IMR-90 (cell line): ENCODE measurements around the gene MYOM1. TPM values are rescaled to one million over a fixed set of nuclear protein-coding genes. Genes with fewer than 3 reads are reported as not detected.

Source experiments
- ATAC-seq: fragments of 200-7000 bp; cut with Tn5 transposase; 2 replicates; pipeline ENCODE4 v1.9.1; 2020; ENCODE audit warnings: low read depth, mild to moderate bottlenecking, moderate library complexity
- BruUV-seq: library from RNA; stranded (reverse); fragments of 400-500 nt; replicated peaks from 2 replicates; lab custom pipeline; 2021; lab: Mats Ljungman, UMichigan
- CTCF ChIA-PET: fragments of 300-600 bp; formaldehyde crosslinking; extraction: SDS; loops from one replicate; lab custom pipeline; 2021; ENCODE audit warnings: antibody characterized with exemption; lab: Yijun Ruan, JAX
- POLR2A ChIA-PET: fragments of 300-600 bp; sonication (Branson Sonifier 250); formaldehyde crosslinking; loops from one replicate; lab custom pipeline; 2022; ENCODE audit warnings: antibody characterized with exemption; ENCODE audit not compliant: unreplicated experiment; lab: Charles Lee
- DNase-seq: peaks from one replicate; pipeline ENCODE4 v3.0.0; 2013
- H2AFZ ChIP-seq: replicated peaks from 2 replicates; pipeline ENCODE3; 2013; ENCODE audit warnings: low read length, mild to moderate bottlenecking; ENCODE audit not compliant: poor library complexity
- H2AK5ac ChIP-seq: 2 replicates; pipeline ENCODE4 v1.6.1; 2013; ENCODE audit warnings: low read depth, low read length, inconsistent platforms
- H2AK9ac ChIP-seq: replicated peaks from 2 replicates; pipeline ENCODE3; 2013; ENCODE audit warnings: mild to moderate bottlenecking, low read depth, low read length, moderate library complexity; ENCODE audit not compliant: poor library complexity
- H2BK120ac ChIP-seq: 2 replicates; pipeline ENCODE4 v1.6.1; 2013; ENCODE audit warnings: low read depth, low read length, inconsistent platforms
- H2BK15ac ChIP-seq: 3 replicates; pipeline ENCODE4 v1.6.1; 2013; ENCODE audit warnings: low read depth, low read length, inconsistent platforms
- H2BK20ac ChIP-seq: 2 replicates; pipeline ENCODE4 v1.6.1; 2013; ENCODE audit warnings: low read depth, mild to moderate bottlenecking, inconsistent platforms, low read length, moderate library complexity
- H2BK5ac ChIP-seq: 2 replicates; pipeline ENCODE4 v1.6.1; 2013; ENCODE audit warnings: mild to moderate bottlenecking, low read depth, low read length, inconsistent platforms; ENCODE audit not compliant: poor library complexity, severe bottlenecking
- H3K14ac ChIP-seq: replicated peaks from 2 replicates; pipeline ENCODE4 v1.6.1; 2013; ENCODE audit warnings: low read depth, low read length, inconsistent platforms
- H3K18ac ChIP-seq: 2 replicates; pipeline ENCODE4 v1.6.1; 2013; ENCODE audit warnings: low read depth, low read length, control low read depth
- H3K23ac ChIP-seq: 2 replicates; pipeline ENCODE4 v1.6.1; 2013; ENCODE audit warnings: low read depth, low read length, inconsistent platforms
- H3K27ac ChIP-seq: 2 replicates; pipeline ENCODE4 v1.5.1; 2013; ENCODE audit warnings: mild to moderate bottlenecking, control low read depth, low read length; ENCODE audit not compliant: insufficient read depth
- H3K27me3 ChIP-seq: 2 replicates; pipeline ENCODE4 v1.6.1; 2013; ENCODE audit warnings: low read length; ENCODE audit not compliant: control insufficient read depth, insufficient read depth
- H3K36me3 ChIP-seq: 2 replicates; pipeline ENCODE4 v1.6.1; 2013; ENCODE audit warnings: low read length, mixed read lengths; ENCODE audit not compliant: control insufficient read depth, insufficient read depth
- H3K4ac ChIP-seq: 2 replicates; pipeline ENCODE4 v1.6.1; 2013; ENCODE audit warnings: low read depth, low read length, inconsistent platforms
- H3K4me1 ChIP-seq: 2 replicates; pipeline ENCODE4 v1.6.1; 2013; ENCODE audit warnings: low read length, mixed read lengths; ENCODE audit not compliant: control insufficient read depth, insufficient read depth
- H3K4me2 ChIP-seq: 2 replicates; pipeline ENCODE4 v1.6.1; 2013; ENCODE audit warnings: low read depth, mild to moderate bottlenecking, control low read depth, low read length, moderate library complexity
- H3K4me3 ChIP-seq: 2 replicates; pipeline ENCODE4 v1.5.1; 2013; ENCODE audit warnings: low read depth, mild to moderate bottlenecking, control low read depth, low read length, moderate library complexity; ENCODE audit not compliant: insufficient read depth
- H3K56ac ChIP-seq: 2 replicates; pipeline ENCODE4 v1.6.1; 2013; ENCODE audit warnings: low read length, inconsistent platforms; ENCODE audit not compliant: insufficient read depth; ENCODE audit errors: extremely low read depth
- H3K79me1 ChIP-seq, 2 experiments: 2 replicates each; pipeline ENCODE4 v1.6.1; 2013; ENCODE audit warnings: low read length in 2 of 2, inconsistent platforms in 1 of 2, low read depth in 1 of 2
- H3K9ac ChIP-seq: 2 replicates; pipeline ENCODE4 v1.6.1; 2013; ENCODE audit warnings: low read depth, low read length, control low read depth
- H3K9me1 ChIP-seq: 2 replicates; pipeline ENCODE4 v1.6.1; 2013; ENCODE audit warnings: low read length, inconsistent platforms; ENCODE audit not compliant: insufficient read depth
- H3K9me3 ChIP-seq: 2 replicates; pipeline ENCODE4 v1.6.1; 2013; ENCODE audit warnings: low read length; ENCODE audit not compliant: control insufficient read depth, insufficient read depth
- H4K20me1 ChIP-seq: 2 replicates; pipeline ENCODE4 v1.6.1; 2013; ENCODE audit warnings: low read length, inconsistent platforms; ENCODE audit not compliant: insufficient read depth
- H4K5ac ChIP-seq: 2 replicates; pipeline ENCODE4 v1.6.1; 2013; ENCODE audit warnings: mild to moderate bottlenecking, low read depth, low read length, control low read depth
- H4K8ac ChIP-seq, 2 experiments: 2 replicates each; pipeline ENCODE4 v1.6.1; 2013; ENCODE audit warnings: low read depth in 2 of 2, low read length in 2 of 2, control low read depth in 1 of 2, inconsistent platforms in 1 of 2
- H4K91ac ChIP-seq: 2 replicates; pipeline ENCODE4 v1.6.1; 2013; ENCODE audit warnings: low read depth, low read length, inconsistent platforms; ENCODE audit not compliant: insufficient read depth
- CEBPB ChIP-seq: IDR thresholded peaks from 2 replicates; pipeline ENCODE4 v1.6.1; 2012; ENCODE audit warnings: low read depth, low read length, improper control_type of control experiment
- MAFK ChIP-seq: IDR thresholded peaks from 2 replicates; pipeline ENCODE4 v1.6.1; 2012; ENCODE audit warnings: low read depth, low read length, improper control_type of control experiment
- WGBS, 2 experiments: methylation state at CpG; one replicate each; pipeline versions ENCODE4 v1.1.5 to v1.1.7; 2013; ENCODE audit warnings: missing lambda C conversion rate in 2 of 2; ENCODE audit not compliant: insufficient read length in 1 of 2; ENCODE audit errors: extremely low coverage in 2 of 2; 5-methylcytosine and 5-hydroxymethylcytosine counted together
- dilution Hi-C: fragments of 300-500 bp; cut with HindIII; formaldehyde crosslinking; loops from one replicate; pipeline ENCODE4 v1.14.3; 2018; ENCODE audit warnings: low sequenced_read_pairs; ENCODE audit not compliant: unreplicated experiment
- in situ Hi-C: fragments of 300-500 bp; cut with MboI; formaldehyde crosslinking; loops from 3 replicates; pipeline ENCODE4 v1.14.3; 2019; ENCODE audit warnings: low sequenced_read_pairs, inconsistent platforms, mixed read lengths
- intact Hi-C: fragments of 100-400 bp; cut with micrococcal nuclease; formaldehyde crosslinking; loops from 2 replicates; pipeline ENCODE4 v1.10.0; 2022
- polyA plus RNA-seq, 3 experiments: library from polyadenylated mRNA; depleted of rRNA; stranded (reverse); fragments of >200 nt; gene quantifications; 2 replicates each; pipeline ENCODE4 v1.2.3, GENCODE V29; 2012; ENCODE audit warnings: low replicate concordance in 1 of 3
- total RNA-seq: library from RNA; depleted of rRNA; stranded (reverse); fragments of >200 nt; gene quantifications from 2 replicates; pipeline ENCODE4 v1.2.3, GENCODE V29; 2012

Gene MYOM1
- total and polyA plus RNA-seq, 2 of the 4 experiments (the other 2 are of a cell fraction) = under 0.01 to 0.10 TPM

- intact Hi-C loops (loop anchor here (5.0 kb wide), 1 partner anchor 61 kb away; no protein-coding TSS in a partner anchor), dilution Hi-C loops (no loop called here), in situ Hi-C loops (no loop called here)
- no TSS peak for BruUV-seq
- Histone ChIP-seq H3K56ac (no peak overlapping the region), H4K91ac (no peak overlapping the region), H4K5ac (no peak overlapping the region), H2AK9ac (no peak overlapping the region), H3K9me1 (peaks cover 12% of the 10 kb centered on the region), H3K18ac (no peak overlapping the region), H2BK5ac (no peak overlapping the region), H3K23ac (no peak overlapping the region; the same call in 1 of the 2 replicates), H3K14ac (no peak overlapping the region), H2AFZ (no peak overlapping the region), H2BK20ac (no peak overlapping the region; the same call in 1 of the 2 replicates), H3K4me2 (no peak overlapping the region), H3K4ac (0 out of 2 replicates have a peak overlapping the region, but pooled peaks have one; percentile 16), H3K36me3 (no peaks in the 10 kb centered on the region), H4K8ac (no peak overlapping the region), H2BK15ac (no peak overlapping the region), H3K27ac (no peak overlapping the region), H3K9me3 (no peaks in the 10 kb centered on the region), H2BK120ac (no peak overlapping the region), H4K20me1 (no peaks in the 10 kb centered on the region), H3K27me3 (no peaks in the 10 kb centered on the region; the same call in 1 of the 2 replicates), H3K9ac (no peak overlapping the region), H3K4me1 (peaks cover 3% of the 10 kb centered on the region; the same call in 1 of the 2 replicates), H3K4me3 (no peak overlapping the region), H3K79me1 (no peaks in the 10 kb centered on the region), H2AK5ac (no peak overlapping the region)
- DNase-seq = no peak
- ATAC-seq = no peak
- no peak for TF ChIP-seq CEBPB
- TF ChIP-seq MAFK = peak; percentile 57; the same call in 1 of the 2 replicates
- CTCF ChIA-PET = no interaction called here
- WGBS, 2 experiments = no CpG with 5 or more reads among the region's 3 CpGs
- POLR2A ChIA-PET = interaction anchor here (0.6 kb wide), 1 partner anchor 81 kb away, joined by 3 read pairs; no protein-coding TSS in a partner anchor
Measured at GRCh38 chr18:3088449-3088848, 131.3 kb downstream of the MYOM1 start.
